K562 (cell line): ENCODE data around the gene ANKS1B. TPM values are rescaled to one million over a fixed set of nuclear protein-coding genes. Genes with fewer than 3 reads are reported as not detected.

Experiments used
- ATAC-seq: fragments of 200-7000 bp; cut with Tn5 transposase; 3 replicates; pipeline ENCODE4 v1.9.1; 2020; ENCODE audit warnings: moderate library complexity
- BruUV-seq: library from RNA; stranded (reverse); fragments of 400-500 nt; replicated peaks from 2 replicates; lab custom pipeline; 2021; lab: Mats Ljungman, UMichigan
- CTCF ChIA-PET: fragments of 300-600 bp; formaldehyde crosslinking; extraction: SDS; loops from one replicate; lab custom pipeline; 2021; ENCODE audit warnings: low intra/inter-chr PET ratio; lab: Yijun Ruan, JAX
- POLR2A ChIA-PET: fragments of 300-600, 350-650 bp; sonication (Branson Sonifier 250); formaldehyde crosslinking; extraction: SDS; loops from one replicate; lab custom pipeline; 2021; ENCODE audit warnings: antibody characterized with exemption, inconsistent platforms; lab: Yijun Ruan, JAX
- DNase-seq, 4 experiments: peaks; one replicate each; pipeline versions ENCODE4 v3.0.0 to v3.0.0-alpha.2; 2011 to 2018; ENCODE audit warnings: low spot score in 3 of 4, mixed read lengths in 3 of 4; ENCODE audit errors: extremely low read depth in 1 of 4
- FAIRE-seq: peaks from 2 replicates; lab custom pipeline; 2011; peaks lifted over from hg19 to GRCh38; lab: Jason Lieb, UNC
- H2AFZ ChIP-seq: 2 replicates; pipeline ENCODE4 v1.6.0; 2011; ENCODE audit warnings: low read depth, low read length, control low read depth, inconsistent platforms
- H3K27ac ChIP-seq: fragments of 200-600 bp; 3 replicates; pipeline ENCODE4 v1.8.0; 2011; ENCODE audit warnings: low read depth, mild to moderate bottlenecking, control low read depth, inconsistent platforms, low read length, moderate library complexity, mixed read lengths; ENCODE audit errors: extremely low read depth
- H3K27me3 ChIP-seq, 2 experiments: fragments of 300-600 bp in 1 of 2; 2 replicates in 1 of 2; 3 replicates in 1 of 2; pipeline versions ENCODE4 v1.6.0 to v1.8.0; 2011; ENCODE audit warnings: inconsistent platforms in 2 of 2, low read length in 2 of 2, mild to moderate bottlenecking in 1 of 2, mixed read lengths in 1 of 2, moderate library complexity in 1 of 2; ENCODE audit not compliant: control insufficient read depth in 2 of 2, insufficient read depth in 2 of 2
- H3K36me3 ChIP-seq: fragments of 300-600 bp; 3 replicates; pipeline ENCODE4 v1.8.0; 2011; ENCODE audit warnings: mild to moderate bottlenecking, low read length, inconsistent platforms; ENCODE audit not compliant: control insufficient read depth, insufficient read depth
- H3K4me1 ChIP-seq, 2 experiments: fragments of 200-600 bp in 1 of 2; replicated peaks in 1 of 2; 2 replicates in 1 of 2; 3 replicates in 1 of 2; pipeline versions ENCODE4 v1.5.1 to v1.8.0; 2011; ENCODE audit warnings: inconsistent platforms in 2 of 2, low read length in 2 of 2, mild to moderate bottlenecking in 1 of 2, mixed read lengths in 1 of 2, moderate library complexity in 1 of 2; ENCODE audit not compliant: control insufficient read depth in 2 of 2, insufficient read depth in 2 of 2
- H3K4me2 ChIP-seq: 2 replicates; pipeline ENCODE4 v1.6.1; 2011; ENCODE audit warnings: low read length, control low read depth, inconsistent platforms, mixed read lengths; ENCODE audit not compliant: insufficient read depth
- H3K4me3 ChIP-seq: fragments of 200-600 bp; sonication (generic), shearing (Covaris generic); 2 replicates; pipeline ENCODE4 v1.5.1; 2016; ENCODE audit warnings: control low read depth, inconsistent platforms
- H3K79me2 ChIP-seq: fragments of 200-600 bp; 3 replicates; pipeline ENCODE4 v1.8.0; 2011; ENCODE audit warnings: low read length, inconsistent platforms; ENCODE audit not compliant: control insufficient read depth, insufficient read depth
- H3K9ac ChIP-seq, 2 experiments: 2 replicates each; pipeline versions ENCODE4 v1.6.0 to v1.6.1; 2011; ENCODE audit warnings: low read depth in 2 of 2, low read length in 2 of 2, control low read depth in 1 of 2, inconsistent platforms in 1 of 2, mild to moderate bottlenecking in 1 of 2, mixed read lengths in 1 of 2; ENCODE audit not compliant: insufficient read depth in 1 of 2
- H3K9me1 ChIP-seq: one replicate; pipeline ENCODE4 v1.6.0; 2011; ENCODE audit warnings: inconsistent platforms, mild to moderate bottlenecking, low read length, moderate library complexity; ENCODE audit not compliant: control insufficient read depth, insufficient read depth
- H3K9me3 ChIP-seq: replicated peaks from 2 replicates; pipeline ENCODE4 v1.5.1; 2011; ENCODE audit warnings: low read depth, low read length, inconsistent platforms; ENCODE audit not compliant: control insufficient read depth, insufficient read depth
- H4K20me1 ChIP-seq: replicated peaks from 2 replicates; pipeline ENCODE4 v1.6.1; 2011; ENCODE audit warnings: low read length, inconsistent platforms, mixed read lengths; ENCODE audit not compliant: control insufficient read depth, insufficient read depth
- BCOR ChIP-seq: fragments of 450-650 bp; IDR thresholded peaks from 2 replicates; pipeline ENCODE4 v1.6.1; 2016
- PPARD ChIP-seq: fragments of 250-450 bp; sonication (Bioruptor Pico); IDR thresholded peaks from 2 replicates; pipeline ENCODE4 v1.8.0; 2022; ENCODE audit warnings: inconsistent platforms, mild to moderate bottlenecking, moderate library complexity
- REST ChIP-seq, 2 experiments: fragments of 450-650 bp; formaldehyde crosslinking in 1 of 2; IDR thresholded peaks; 2 replicates each; pipeline versions ENCODE4 v1.4.0 to v1.6.1; 2014 to 2020; ENCODE audit warnings: mild to moderate bottlenecking in 2 of 2, borderline replicate concordance in 1 of 2, low read depth in 1 of 2
- SNRNP70 ChIP-seq: fragments of 200-400 bp; formaldehyde crosslinking; optimal IDR thresholded peaks from 2 replicates; pipeline ENCODE3; 2017; ENCODE audit warnings: low read depth, low read length
- TEAD4 ChIP-seq, 2 experiments: sonication (generic) in 1 of 2; formaldehyde crosslinking in 1 of 2; IDR thresholded peaks; 2 replicates each; pipeline versions ENCODE4 v1.6.1 to v1.8.0; 2012 to 2022; ENCODE audit warnings: borderline replicate concordance in 1 of 2, inconsistent platforms in 1 of 2, low read length in 1 of 2, mild to moderate bottlenecking in 1 of 2, missing genetic modification reagents in 1 of 2
- ZNF639 ChIP-seq, 2 experiments: fragments of 200-800 bp in 1 of 2; sonication (Bioruptor generic) in 1 of 2; sonication (generic) in 1 of 2; formaldehyde crosslinking in 1 of 2; IDR thresholded peaks in 1 of 2; conservative IDR thresholded peaks in 1 of 2; 2 replicates each; pipeline versions ENCODE4 v1.5.0 to v1.6.1; 2016 to 2020; ENCODE audit warnings: missing compliant biosample characterization in 1 of 2, missing genetic modification characterization in 1 of 2, missing genetic modification reagents in 1 of 2
- WGBS: fragments of 100-300 bp; shearing (Covaris generic); methylation state at CpG from one replicate; pipeline ENCODE4 v1.1.6; 2016; ENCODE audit warnings: low coverage, mixed read lengths; ENCODE audit not compliant: insufficient coverage; ENCODE audit errors: missing lambda C conversion rate; 5-methylcytosine and 5-hydroxymethylcytosine counted together
- in situ Hi-C: fragments of 300-500 bp; cut with MboI; formaldehyde crosslinking; loops from 4 replicates; pipeline ENCODE4 v1.15.0; 2018; ENCODE audit warnings: inconsistent platforms, mixed read lengths
- intact Hi-C: fragments of 100-400 bp; cut with micrococcal nuclease; formaldehyde crosslinking; loops from 2 replicates; pipeline ENCODE4 v1.14.2; 2022
- polyA plus RNA-seq, 8 experiments: library from polyadenylated mRNA; depleted of rRNA in 4 of 8; stranded (reverse) in 5 of 8; unstranded in 3 of 8; fragments of >200 nt; fragmentation: Nextera tagmentation in 2 of 8; fragmentation: Illumina TruSeq in 1 of 8; extraction: Ambion mirVana in 2 of 8; extraction: Trizol in 1 of 8; gene quantifications; 2 replicates each; pipeline versions ENCODE4 v1.2.1 to v1.2.3, GENCODE V29; 2011 to 2014; ENCODE audit warnings: inconsistent platforms in 1 of 8, missing spikeins in 1 of 8
- total RNA-seq, 7 experiments: library from RNA; depleted of rRNA in 6 of 7; stranded (reverse); fragments of >200 nt in 6 of 7; fragmentation: Illumina TruSeq in 2 of 7; extraction: Trizol in 2 of 7; gene quantifications; 2 replicates each; pipeline versions ENCODE4 v1.2.1 to v1.2.3, GENCODE V29; 2011 to 2021; ENCODE audit warnings: low replicate concordance in 1 of 7
- TF ChIP-seq, protein P1 (sequence below): fragments of 250-450 bp; sonication (Bioruptor Pico); IDR thresholded peaks from 2 replicates; pipeline ENCODE4 v1.5.0; 2021
- TF ChIP-seq, protein P2 (sequence below): fragments of 250-450 bp; sonication (Bioruptor Pico); IDR thresholded peaks from 2 replicates; pipeline ENCODE4 v1.5.0; 2021

ANKS1B gene
- total and polyA plus RNA-seq, 9 of the 15 experiments (the other 6 are each of a cell fraction or from before 2014, with no cell fraction given) = 0.04 to 0.47 (median 0.28) TPM; not detected in 4

DNA sequence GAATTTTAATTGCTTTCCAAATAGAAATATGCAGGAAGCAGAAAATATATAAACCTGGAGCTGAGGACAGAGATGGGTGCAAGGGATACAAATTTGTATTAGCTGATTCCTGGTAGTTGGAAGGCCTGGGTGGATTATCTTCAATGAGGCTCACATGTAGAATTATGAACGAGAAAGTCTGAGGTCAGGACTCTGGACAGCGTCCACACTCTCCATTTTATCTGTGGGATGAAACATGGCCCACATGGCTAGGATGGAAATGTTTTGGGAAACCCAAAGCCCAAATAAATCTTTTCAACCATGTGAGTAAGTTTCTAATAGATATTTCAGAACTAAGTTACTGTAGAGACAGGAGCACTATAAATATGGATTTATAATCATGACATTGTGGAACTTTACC lies 1083.5 kb downstream of the ANKS1B start:
- no TSS peak for BruUV-seq
- intact Hi-C loops = no loop called here
- ATAC-seq = no peak
- no peak for TF ChIP-seq ZNF639 (CRISPR knock-in tag; conservative IDR thresholded peaks at IDR 0.05 in 1 of 2, IDR thresholded peaks at IDR 0.05 in 1 of 2)
- no peak for TF ChIP-seq BCOR
- TF ChIP-seq, protein P1, sequence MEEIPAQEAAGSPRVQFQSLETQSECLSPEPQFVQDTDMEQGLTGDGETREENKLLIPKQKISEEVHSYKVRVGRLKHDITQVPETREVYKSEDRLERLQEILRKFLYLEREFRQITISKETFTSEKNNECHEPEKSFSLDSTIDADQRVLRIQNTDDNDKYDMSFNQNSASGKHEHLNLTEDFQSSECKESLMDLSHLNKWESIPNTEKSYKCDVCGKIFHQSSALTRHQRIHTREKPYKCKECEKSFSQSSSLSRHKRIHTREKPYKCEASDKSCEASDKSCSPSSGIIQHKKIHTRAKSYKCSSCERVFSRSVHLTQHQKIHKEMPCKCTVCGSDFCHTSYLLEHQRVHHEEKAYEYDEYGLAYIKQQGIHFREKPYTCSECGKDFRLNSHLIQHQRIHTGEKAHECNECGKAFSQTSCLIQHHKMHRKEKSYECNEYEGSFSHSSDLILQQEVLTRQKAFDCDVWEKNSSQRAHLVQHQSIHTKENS (CRISPR knock-in tag) = no peak
- TF ChIP-seq SNRNP70 = no peak
- TF ChIP-seq PPARD (CRISPR knock-in tag) = no peak
- TF ChIP-seq TEAD4 (IDR thresholded peaks at IDR 0.05; ENCODE audit: low read length) = no peak
- no peak for TF ChIP-seq TEAD4 (CRISPR knock-in tag; IDR thresholded peaks at IDR 0.05; ENCODE audit: borderline replicate concordance)
- TF ChIP-seq REST (IDR thresholded peaks at IDR 0.05; ENCODE audit: borderline replicate concordance) = peak; percentile 88
- TF ChIP-seq REST (CRISPR knock-in tag; IDR thresholded peaks at IDR 0.05; ENCODE audit: low read depth) = 0 out of 2 replicates have a peak, but pooled peaks have one; percentile 24
- TF ChIP-seq, protein P2, sequence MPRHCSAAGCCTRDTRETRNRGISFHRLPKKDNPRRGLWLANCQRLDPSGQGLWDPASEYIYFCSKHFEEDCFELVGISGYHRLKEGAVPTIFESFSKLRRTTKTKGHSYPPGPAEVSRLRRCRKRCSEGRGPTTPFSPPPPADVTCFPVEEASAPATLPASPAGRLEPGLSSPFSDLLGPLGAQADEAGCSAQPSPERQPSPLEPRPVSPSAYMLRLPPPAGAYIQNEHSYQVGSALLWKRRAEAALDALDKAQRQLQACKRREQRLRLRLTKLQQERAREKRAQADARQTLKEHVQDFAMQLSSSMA (CRISPR knock-in tag) = no peak

More for the DNA sequence above, 1083.5 kb downstream of the ANKS1B start:
- DNase-seq (no peak), FAIRE-seq (no peak)
- WGBS = 3% methylated on average over 2 of the region's 2 CpGs
- Histone ChIP-seq H2AFZ (no peak overlapping the region), H3K36me3 (no peaks in the 10 kb centered on the region), H3K27me3 (no peaks in the 10 kb centered on the region), H3K9me1 (no peaks in the 10 kb centered on the region), H3K9ac (no peak overlapping the region), H3K9me3 (no peaks in the 10 kb centered on the region), H3K4me2 (no peak overlapping the region), H4K20me1 (no peaks in the 10 kb centered on the region), H3K4me1 (no peaks in the 10 kb centered on the region), H3K27ac (no peak overlapping the region), H3K79me2 (no peaks in the 10 kb centered on the region), H3K4me3 (no peak overlapping the region)
- ChIA-PET POLR2A (interaction anchor here (0.6 kb wide), 1 partner anchor 23 kb away, joined by 3 read pairs; no protein-coding TSS in a partner anchor), CTCF (no interaction called here)
- in situ Hi-C loops = no loop called here
